Ovary (tissue), 9 donors: ENCODE results near the gene PBX1. TPM values are rescaled to one million over a fixed set of nuclear protein-coding genes. Genes with fewer than 3 reads are reported as not detected.

Experiments
- DNase-seq, 5 donors: peaks; one replicate each; pipeline ENCODE4 v3.0.0-alpha.2; 2019 to 2020
- H3K27ac ChIP-seq, 2 donors: fragments of 200-600 bp; one replicate each; pipeline versions ENCODE4 v1.5.1 to v1.8.0; 2019 to 2022
- H3K27me3 ChIP-seq: fragments of 200-600 bp; one replicate; pipeline ENCODE4 v1.8.0; 2022
- H3K36me3 ChIP-seq: fragments of 200-600 bp; sonication (generic); one replicate; pipeline ENCODE4 v1.5.1; 2019
- H3K4me1 ChIP-seq: one replicate; pipeline ENCODE4 v1.8.1; 2013; ENCODE audit warnings: mild to moderate bottlenecking, moderate library complexity; ENCODE audit not compliant: insufficient read depth
- H3K4me3 ChIP-seq: fragments of 200-600 bp; sonication (generic); one replicate; pipeline ENCODE4 v1.5.1; 2017
- H3K9me3 ChIP-seq, 2 donors: fragments of 200-600 bp in 1 of 2; sonication (generic) in 1 of 2; one replicate each; pipeline versions ENCODE4 v1.5.1 to v1.8.1; 2013 to 2019; ENCODE audit warnings: mild to moderate bottlenecking in 1 of 2, moderate library complexity in 1 of 2
- EP300 ChIP-seq: sonication (generic); formaldehyde crosslinking; IDR thresholded peaks from one replicate; pipeline ENCODE4 v1.6.1; 2017; ENCODE audit warnings: antibody characterized with exemption
- POLR2A ChIP-seq: fragments of 450-650 bp; IDR thresholded peaks from one replicate; pipeline ENCODE4 v1.6.1; 2017; ENCODE audit warnings: antibody characterized with exemption, mild to moderate bottlenecking, moderate library complexity
- WGBS, 3 donors: extraction: QIAGEN DNeasy Blood & Tissue Kit in 1 of 3; methylation state at CpG; one replicate each; pipeline versions ENCODE4 v1.1.5 to v1.1.7; 2013 to 2017; 5-methylcytosine and 5-hydroxymethylcytosine counted together
- intact Hi-C, 4 donors: fragments of 100-400 bp; cut with DNase I; formaldehyde crosslinking; loops; one replicate each; pipeline versions ENCODE4 v1.11.0 to v1.15.1; 2022 to 2023
- polyA plus RNA-seq, 2 donors: library from polyadenylated mRNA; stranded (reverse); fragments of 200-250 nt in 1 of 2; fragments of 350-450 nt in 1 of 2; fragmentation: Illumina TruSeq in 1 of 2; extraction: RNeasy Lipid Tissue Mini Kit (QIAGEN cat#74804) in 1 of 2; gene quantifications; one replicate each; pipeline ENCODE4 v1.2.3, GENCODE V29; 2013 to 2014
- total RNA-seq, 7 donors: library from RNA; depleted of rRNA in 2 of 7; stranded (reverse); fragments of >200 nt in 2 of 7; fragmentation: NEBNext Ultra II Directional in 3 of 7; extraction: Animal tissue kit (Norgen Biotek cat#: 25700) in 3 of 7; gene quantifications; one replicate each; pipeline versions ENCODE4 v1.1.0 to v1.2.4, GENCODE V29; 2016 to 2023
- TF ChIP-seq, protein P1 (sequence below), 3 donors: fragments of 450-650 bp in 2 of 3; fragments of 200-600 bp in 1 of 3; IDR thresholded peaks; one replicate each; pipeline versions ENCODE4 v1.5.1 to v1.8.0; 2016 to 2022; ENCODE audit warnings: antibody characterized with exemption in 3 of 3, mild to moderate bottlenecking in 1 of 3
- donor health status: DM: no; HTN: no; CAD: no; lungs with moderate emphysema.
- donor health status: DM: no; HTN: no; CAD: no.
- donor health status: Bipolar disorder and iron deficiency.
- donor health status: DM: yes; HTN: yes; CAD: no.
- donor health status: DM: no; HTN: no; CAD: no.
- donor health status: DM: yes; HTN: yes; CAD: no.

Gene PBX1
- total and polyA plus RNA-seq, 9 donors: 43.7 to 220 (median 142) TPM

DNA sequence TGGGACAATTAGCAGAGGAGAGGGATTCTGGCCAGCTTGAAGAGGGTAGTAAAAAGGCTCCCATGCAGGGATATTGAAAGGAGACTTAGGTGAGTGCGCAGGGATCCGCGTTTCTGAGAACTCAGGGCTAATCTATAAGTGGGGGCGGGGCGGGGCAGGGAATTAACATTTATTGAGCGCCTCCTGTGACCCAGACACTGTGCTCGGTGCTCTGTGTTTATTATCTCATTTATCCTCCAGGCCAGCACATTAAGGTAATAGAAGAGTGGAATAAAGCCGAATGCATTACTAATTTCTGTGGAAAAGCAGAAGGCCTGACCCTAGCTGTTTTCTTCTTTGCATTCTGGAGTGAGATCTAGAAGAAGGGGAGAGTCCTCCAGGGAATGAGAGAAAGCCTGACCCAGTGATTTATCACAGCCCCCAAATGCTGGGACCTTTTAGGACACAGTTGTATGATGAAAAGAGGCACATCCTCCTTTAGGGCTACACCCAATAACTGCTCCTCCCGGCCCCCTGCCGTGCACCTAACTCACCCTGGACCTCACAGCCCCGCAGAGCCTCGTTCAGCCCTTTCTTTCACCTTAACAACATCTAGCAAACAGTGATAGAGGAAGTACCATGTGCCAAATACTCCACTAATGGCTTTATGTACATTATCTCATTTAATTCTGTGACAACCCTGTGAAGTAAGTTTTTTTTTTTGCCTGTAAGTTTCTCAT, 317.6 kb downstream of the PBX1 start:
- no peak overlapping the region for H3K27ac ChIP-seq
- intact Hi-C loops: no loop called here
- 86 to 89% (median 88%) methylated on average over 12 of the region's 12 CpGs for WGBS, 3 donors
- H3K36me3 ChIP-seq: no peaks in the 10 kb centered on the region
- TF ChIP-seq, protein P1, sequence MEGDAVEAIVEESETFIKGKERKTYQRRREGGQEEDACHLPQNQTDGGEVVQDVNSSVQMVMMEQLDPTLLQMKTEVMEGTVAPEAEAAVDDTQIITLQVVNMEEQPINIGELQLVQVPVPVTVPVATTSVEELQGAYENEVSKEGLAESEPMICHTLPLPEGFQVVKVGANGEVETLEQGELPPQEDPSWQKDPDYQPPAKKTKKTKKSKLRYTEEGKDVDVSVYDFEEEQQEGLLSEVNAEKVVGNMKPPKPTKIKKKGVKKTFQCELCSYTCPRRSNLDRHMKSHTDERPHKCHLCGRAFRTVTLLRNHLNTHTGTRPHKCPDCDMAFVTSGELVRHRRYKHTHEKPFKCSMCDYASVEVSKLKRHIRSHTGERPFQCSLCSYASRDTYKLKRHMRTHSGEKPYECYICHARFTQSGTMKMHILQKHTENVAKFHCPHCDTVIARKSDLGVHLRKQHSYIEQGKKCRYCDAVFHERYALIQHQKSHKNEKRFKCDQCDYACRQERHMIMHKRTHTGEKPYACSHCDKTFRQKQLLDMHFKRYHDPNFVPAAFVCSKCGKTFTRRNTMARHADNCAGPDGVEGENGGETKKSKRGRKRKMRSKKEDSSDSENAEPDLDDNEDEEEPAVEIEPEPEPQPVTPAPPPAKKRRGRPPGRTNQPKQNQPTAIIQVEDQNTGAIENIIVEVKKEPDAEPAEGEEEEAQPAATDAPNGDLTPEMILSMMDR (IDR thresholded peaks at IDR 0.05): no peak
- TF ChIP-seq POLR2A (no peak), EP300 (no peak)
- DNase-seq: no peak
- no peaks in the 10 kb centered on the region for H3K4me1 ChIP-seq
- no peaks in the 10 kb centered on the region for H3K27me3 ChIP-seq
- no peaks in the 10 kb centered on the region for H3K9me3 ChIP-seq
- no peak overlapping the region for H3K4me3 ChIP-seq

DNA sequence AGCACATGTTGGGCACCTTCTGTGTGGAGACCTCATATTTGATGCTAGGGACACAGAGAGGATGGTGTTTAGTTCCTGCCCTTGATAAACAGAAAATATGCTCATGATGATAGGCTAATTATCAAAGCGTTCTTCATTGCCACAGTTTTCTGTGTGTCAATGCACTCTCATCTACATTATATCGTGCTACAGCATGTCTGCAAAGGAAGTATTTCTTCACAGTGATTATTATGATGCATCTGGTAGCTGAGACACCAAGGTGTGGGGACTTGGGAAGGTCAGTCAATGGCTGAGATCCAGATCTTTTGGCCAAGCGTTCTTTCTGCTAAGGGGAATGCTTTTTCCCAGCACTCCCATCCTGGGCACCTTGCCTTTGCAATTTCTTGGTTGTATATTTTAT, 321.2 kb downstream of the PBX1 start:
- Histone ChIP-seq H3K9me3 (no peaks in the 10 kb centered on the region), H3K36me3 (no peaks in the 10 kb centered on the region), H3K4me3 (no peak overlapping the region), H3K27ac (no peak overlapping the region), H3K27me3 (no peaks in the 10 kb centered on the region), H3K4me1 (no peaks in the 10 kb centered on the region)
- WGBS, 3 donors: 80 to 89% (median 86%) methylated on average over 3 of the region's 3 CpGs
- TF ChIP-seq, protein P1 (IDR thresholded peaks at IDR 0.05): no peak
- TF ChIP-seq EP300: no peak
- no peak for TF ChIP-seq POLR2A
- intact Hi-C loops: no loop called here
- no peak for DNase-seq

DNA sequence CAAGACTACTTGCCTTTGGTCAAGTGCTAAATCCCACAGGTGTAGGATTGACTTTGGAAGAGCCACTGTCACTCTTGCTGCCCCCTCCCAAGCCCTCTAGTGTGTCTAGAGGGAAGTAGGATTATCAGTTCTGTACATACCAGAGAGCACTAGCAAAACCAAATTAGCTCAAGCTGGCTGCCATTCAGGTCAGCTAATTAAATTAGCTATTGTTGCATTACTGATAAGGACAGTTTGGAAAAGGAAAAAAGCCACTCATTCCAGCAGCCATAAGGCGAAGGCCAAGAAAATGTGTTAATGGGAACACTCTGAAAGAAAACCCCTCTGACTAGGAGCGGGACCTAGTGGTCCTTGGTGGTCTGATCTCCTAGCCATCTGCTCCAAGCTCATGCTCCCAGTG, 321.7 kb downstream of the PBX1 start:
- H3K36me3 ChIP-seq: no peaks in the 10 kb centered on the region

DNA sequence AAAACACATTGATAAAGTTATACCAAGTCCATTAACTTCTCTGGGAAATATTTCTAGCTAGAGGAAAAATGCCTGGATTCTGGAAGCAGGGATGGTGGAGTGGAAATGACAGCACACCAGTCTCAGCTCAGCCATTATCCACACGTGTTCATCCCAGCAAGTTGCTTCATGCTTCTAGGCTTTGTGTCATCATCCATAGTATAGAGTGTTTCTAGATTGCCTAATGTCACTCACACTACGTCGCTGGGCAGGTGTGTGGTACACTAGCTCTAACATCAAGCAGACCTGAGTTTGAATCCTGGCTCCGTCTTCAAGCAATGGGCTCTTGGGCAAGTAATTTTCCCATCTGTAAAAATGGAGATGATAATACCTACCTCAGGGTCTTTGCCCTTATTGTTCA, 326.3 kb downstream of the PBX1 start:
- Histone ChIP-seq H3K4me1 (no peaks in the 10 kb centered on the region), H3K27ac (no peak overlapping the region), H3K4me3 (no peak overlapping the region), H3K27me3 (no peaks in the 10 kb centered on the region), H3K9me3 (no peaks in the 10 kb centered on the region), H3K36me3 (no peaks in the 10 kb centered on the region)
- no peak for DNase-seq
- intact Hi-C loops: no loop called here
- TF ChIP-seq POLR2A (no peak), EP300 (no peak)
- TF ChIP-seq, protein P1 (IDR thresholded peaks at IDR 0.05): no peak
- 81 to 92% (median 90%) methylated on average over 4 of the region's 4 CpGs for WGBS, 3 donors

More for the DNA sequence above, 321.7 kb downstream of the PBX1 start:
- WGBS, 3 donors: 88 to 100% (median 99%) methylated on average over 2 of the region's 2 CpGs
- no peaks in the 10 kb centered on the region for H3K9me3 ChIP-seq
- no peak overlapping the region for H3K27ac ChIP-seq
- TF ChIP-seq, protein P1 (IDR thresholded peaks at IDR 0.05): no peak
- TF ChIP-seq POLR2A: no peak
- TF ChIP-seq EP300: no peak
- no peak for DNase-seq
- no peak overlapping the region for H3K4me3 ChIP-seq
- intact Hi-C loops: no loop called here
- no peaks in the 10 kb centered on the region for H3K4me1 ChIP-seq
- no peaks in the 10 kb centered on the region for H3K27me3 ChIP-seq
